ENCODE results near the gene AAK1. TPM values are rescaled to one million over a fixed set of nuclear protein-coding genes. Genes with fewer than 3 reads are reported as not detected.

AAK1 gene
- total RNA-seq, 4 donors from 2014 or later: 15.5 to 28.1 (median 24.4) TPM

- DNase-seq (ENCODE audit: low spot score in 2 of 2): no peak
- TF ChIP-seq POLR2A (IDR thresholded peaks at IDR 0.05): no peak
- TF ChIP-seq CTCF (IDR thresholded peaks at IDR 0.05): no peak
- H3K4me3 ChIP-seq (ENCODE audit: low read depth, poor library complexity, severe bottlenecking): no peak overlapping the region
- intact Hi-C loops (cut with DNase I; ENCODE audit: low total_unique reads): no loop called here
- 61 to 67% methylated on average over 3 of the region's 3 CpGs for WGBS, 2 donors
Measured at GRCh38 chr2:69483696-69484095, 159.8 kb downstream of the AAK1 start.

DNA sequence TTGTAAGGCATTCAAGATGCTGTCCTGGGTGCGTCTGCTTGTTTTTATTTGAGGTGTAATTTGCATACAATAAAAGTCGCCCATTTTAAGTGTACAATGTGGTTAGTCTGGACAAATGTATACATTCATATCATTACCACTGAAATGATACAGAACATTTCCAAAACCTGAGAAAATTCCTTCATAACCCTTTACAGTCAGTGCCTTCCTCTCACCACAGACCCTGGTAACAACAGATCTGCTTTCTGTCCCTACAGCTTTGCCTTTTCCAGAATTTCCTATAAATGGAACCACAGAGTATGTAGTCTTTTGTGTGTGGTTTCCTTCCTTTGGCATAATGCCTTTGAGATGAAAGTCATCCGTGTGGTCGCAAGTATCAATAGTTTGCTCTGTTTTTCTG is 160.5 kb downstream of the AAK1 start:
- no peak for DNase-seq (ENCODE audit: low spot score in 2 of 2)
- 70 to 72% methylated on average over 4 of the region's 4 CpGs for WGBS, 2 donors
- TF ChIP-seq CTCF (IDR thresholded peaks at IDR 0.05) (no peak), POLR2A (IDR thresholded peaks at IDR 0.05) (no peak)
- intact Hi-C loops (cut with DNase I; ENCODE audit: low total_unique reads): no loop called here
- no peak overlapping the region for H3K4me3 ChIP-seq (ENCODE audit: low read depth, poor library complexity, severe bottlenecking)

DNA sequence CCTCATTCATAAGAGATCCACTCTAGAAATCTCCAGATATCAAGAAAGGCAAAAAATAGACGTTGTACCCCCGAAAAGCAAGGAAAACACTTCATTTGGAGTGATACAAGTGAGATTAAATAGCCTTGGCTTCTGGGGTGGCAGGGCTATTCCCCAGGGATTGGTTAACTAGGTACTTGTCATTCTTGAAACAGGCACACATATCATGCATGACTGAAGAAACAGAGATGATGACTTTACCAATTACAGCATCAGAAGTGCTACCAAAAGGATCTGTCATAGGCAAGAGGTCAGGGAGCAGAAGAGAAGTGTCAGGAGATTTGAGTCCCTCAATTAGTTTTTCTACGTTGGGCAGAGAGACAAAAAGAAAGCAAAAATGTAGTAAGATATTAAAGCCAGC is 161.1 kb downstream of the AAK1 start:
- DNase-seq (ENCODE audit: low spot score in 2 of 2): no peak
- WGBS, 2 donors: 84% methylated on average over 3 of the region's 3 CpGs
- H3K4me3 ChIP-seq (ENCODE audit: low read depth, poor library complexity, severe bottlenecking): no peak overlapping the region
- intact Hi-C loops (cut with DNase I; ENCODE audit: low total_unique reads): no loop called here
- TF ChIP-seq CTCF (IDR thresholded peaks at IDR 0.05) (no peak), POLR2A (IDR thresholded peaks at IDR 0.05) (no peak)

DNA sequence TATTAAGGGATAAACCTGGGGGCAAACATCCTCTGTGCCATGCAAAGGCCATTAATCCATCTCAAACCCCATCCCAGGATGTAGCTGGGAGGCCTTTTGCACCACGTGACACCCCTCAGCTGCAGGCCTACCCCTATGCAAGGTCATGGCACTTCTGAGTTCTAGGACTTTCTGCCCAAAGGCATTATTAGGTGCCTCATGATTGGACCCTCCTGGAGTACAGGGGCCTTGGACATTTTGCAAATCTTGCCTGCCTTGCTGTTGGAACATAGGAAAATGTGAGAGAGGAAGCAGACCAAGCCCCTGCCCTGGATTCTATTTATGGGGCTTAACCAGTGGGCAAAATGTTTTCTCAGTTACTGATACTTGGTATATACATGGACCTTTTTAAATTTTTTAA is 162.1 kb downstream of the AAK1 start:
- no peak overlapping the region for H3K4me3 ChIP-seq (ENCODE audit: low read depth, poor library complexity, severe bottlenecking)
- intact Hi-C loops (cut with DNase I; ENCODE audit: low total_unique reads): no loop called here
- TF ChIP-seq CTCF (IDR thresholded peaks at IDR 0.05) (no peak), POLR2A (IDR thresholded peaks at IDR 0.05) (no peak)
- WGBS, 2 donors: 100% methylated on average over 1 of the region's 1 CpG
- DNase-seq (ENCODE audit: low spot score in 2 of 2): no peak

DNA sequence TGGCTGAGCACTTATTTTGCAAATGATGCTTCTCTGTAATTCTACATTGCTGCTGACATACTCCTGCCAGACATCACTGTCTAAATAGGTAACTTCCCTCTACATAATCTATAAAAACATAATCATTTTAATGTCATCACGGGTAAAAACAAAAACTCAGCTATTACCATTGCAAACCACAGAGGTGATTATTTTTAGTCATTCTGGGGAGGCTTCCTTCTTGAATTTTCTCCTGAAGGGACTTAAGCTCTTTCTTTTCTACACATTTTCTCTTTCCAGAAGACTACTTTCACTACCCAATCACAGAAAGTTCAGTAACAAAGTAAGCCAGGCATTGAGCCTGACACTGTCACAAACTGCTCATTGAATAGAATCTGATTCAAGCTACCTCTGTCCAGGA is 165.9 kb downstream of the AAK1 start:
- intact Hi-C loops (cut with DNase I; ENCODE audit: low total_unique reads): no loop called here
- no peak for DNase-seq (ENCODE audit: low spot score in 2 of 2)
- no peak for TF ChIP-seq POLR2A (IDR thresholded peaks at IDR 0.05)
- no peak for TF ChIP-seq CTCF (IDR thresholded peaks at IDR 0.05)
- 84 to 88% methylated on average over 1 of the region's 1 CpG for WGBS, 2 donors
- H3K4me3 ChIP-seq (ENCODE audit: low read depth, poor library complexity, severe bottlenecking): no peak overlapping the region

DNA sequence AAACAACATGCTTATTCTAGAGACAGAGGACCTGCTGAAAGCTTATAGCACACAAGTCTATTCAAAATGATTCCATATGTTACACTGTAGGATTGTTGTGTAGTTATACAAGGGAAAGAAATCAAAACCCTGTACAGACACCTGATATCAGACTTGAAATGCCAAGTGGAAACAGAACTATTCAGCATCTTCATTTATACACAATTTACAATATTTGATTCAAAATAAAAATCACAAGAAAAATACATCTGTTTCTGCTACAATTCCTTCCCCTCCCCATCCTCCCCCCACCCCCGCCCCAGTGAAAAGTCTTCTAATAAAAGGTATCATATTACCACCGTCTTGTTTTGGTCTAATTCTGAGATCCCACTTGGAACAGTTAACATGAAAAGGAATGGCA is 168.9 kb downstream of the AAK1 start:
- 80 to 82% methylated on average over 2 of the region's 2 CpGs for WGBS, 2 donors
- TF ChIP-seq CTCF (IDR thresholded peaks at IDR 0.05): no peak
- no peak for TF ChIP-seq POLR2A (IDR thresholded peaks at IDR 0.05)
- H3K4me3 ChIP-seq (ENCODE audit: low read depth, poor library complexity, severe bottlenecking): no peak overlapping the region
- intact Hi-C loops (cut with DNase I; ENCODE audit: low total_unique reads): no loop called here
- no peak for DNase-seq (ENCODE audit: low spot score in 2 of 2)

Measured in lower leg skin (tissue), 4 donors.